GM23248 (cell line): Measurements from ENCODE around the gene DIDO1.

Experiments
- EZH2 ChIP-seq: fragments of 200-600 bp; sonication (generic); IDR thresholded peaks from 2 replicates; pipeline ENCODE4 v1.6.1; 2018; ENCODE audit warnings: antibody characterized with exemption, mild to moderate bottlenecking; ENCODE audit not compliant: insufficient read depth, poor library complexity, severe bottlenecking
- EZH2phosphoT487 ChIP-seq: fragments of 200-600 bp; sonication (generic); IDR thresholded peaks from 2 replicates; pipeline ENCODE4 v1.6.1; 2018; ENCODE audit warnings: antibody characterized with exemption, moderate library complexity, mild to moderate bottlenecking, low read depth; ENCODE audit not compliant: insufficient read depth

- no peak for TF ChIP-seq EZH2
- no peak for TF ChIP-seq EZH2phosphoT487
Observed at GRCh38 chr20:62910777-62911497, 15.4 kb downstream of the DIDO1 start.
